Measurements from ENCODE around the gene METTL1. TPM values are rescaled to one million over a fixed set of nuclear protein-coding genes. Genes with fewer than 3 reads are reported as not detected.

Gene METTL1
- polyA plus RNA-seq, 3 donors from 2014 or later: 3.5 to 11.8 (median 6.7) TPM

GRCh38 chr12:57752668-57753000 is 19.3 kb downstream of the METTL1 start:
- peaks cover 6 to 13% (median 11%) of the 10 kb centered on the region in 3 donors for H3K27me3 Mint-ChIP-seq (ENCODE audit: low read depth in 3 of 3)
- no peaks in the 10 kb centered on the region for H3K9me3 Mint-ChIP-seq
- H3K27ac Mint-ChIP-seq: peak overlapping the region; percentile 89 to 99 (median 96)
- H3K36me3 Mint-ChIP-seq: peaks cover 0 to 12% (median 4%) of the 10 kb centered on the region in 3 donors
- DNase-seq: no peak
- peak overlapping the region; percentile 87 to 95 (median 87) for H3K4me3 Mint-ChIP-seq
- H3K4me1 Mint-ChIP-seq: peaks cover 53 to 60% of the 10 kb centered on the region in 2 donors

GRCh38 chr12:57751788-57752667 is 19.9 kb downstream of the METTL1 start, which contains the start of gene CDK4:
CDK4 (minus strand) TSS chr12:57752310; CDS start chr12:57751717, 593 bp downstream.
- H3K9me3 Mint-ChIP-seq: no peaks in the 10 kb centered on the region
- peak within 1 kb of the TSS; percentile 89 to 99 (median 96) for H3K27ac Mint-ChIP-seq
- H3K4me3 Mint-ChIP-seq: peak within 1 kb of the TSS; percentile 87 to 95 (median 87)
- DNase-seq: peak; percentile 98 to 99 (median 98)
- H3K36me3 Mint-ChIP-seq: peaks cover 4 to 15% (median 4%) of the 10 kb centered on the region in 3 donors
- H3K4me1 Mint-ChIP-seq: peaks cover 51 to 64% of the 10 kb centered on the region in 2 donors
- peaks cover 6 to 13% (median 11%) of the 10 kb centered on the region in 3 donors for H3K27me3 Mint-ChIP-seq (ENCODE audit: low read depth in 3 of 3)

GRCh38 chr12:57751432-57751787 is 20.5 kb downstream of the METTL1 start:
- Mint-ChIP-seq H3K36me3 (peaks cover 4 to 15% (median 4%) of the 10 kb centered on the region in 3 donors), H3K4me1 (peaks cover 48 to 64% of the 10 kb centered on the region in 2 donors), H3K4me3 (peak overlapping the region; percentile 87 to 95 (median 87))

GRCh38 chr12:57750561-57751431 is 21.1 kb downstream of the METTL1 start:
- H3K9me3 Mint-ChIP-seq: no peaks in the 10 kb centered on the region
- peaks cover 6 to 11% (median 9%) of the 10 kb centered on the region in 3 donors for H3K27me3 Mint-ChIP-seq (ENCODE audit: low read depth in 3 of 3)
- H3K27ac Mint-ChIP-seq: peak overlapping the region; percentile 89 to 99 (median 96)
- peaks cover 50 to 65% of the 10 kb centered on the region in 2 donors for H3K4me1 Mint-ChIP-seq
- peak overlapping the region; percentile 87 to 95 (median 87) for H3K4me3 Mint-ChIP-seq
- no peak for DNase-seq
- H3K36me3 Mint-ChIP-seq: peaks cover 4 to 15% (median 4%) of the 10 kb centered on the region in 3 donors

More at GRCh38 chr12:57751432-57751787, 20.5 kb downstream of the METTL1 start:
- Mint-ChIP-seq H3K9me3 (no peaks in the 10 kb centered on the region), H3K27me3 (ENCODE audit: low read depth in 3 of 3) (peaks cover 6 to 11% (median 9%) of the 10 kb centered on the region in 3 donors), H3K27ac (peak overlapping the region; percentile 89 to 99 (median 96))
- DNase-seq: no peak

GRCh38 chr12:57749061-57749460 is 22.8 kb downstream of the METTL1 start:
- Mint-ChIP-seq H3K27me3 (ENCODE audit: low read depth in 3 of 3) (peaks cover 6 to 23% (median 21%) of the 10 kb centered on the region in 3 donors), H3K27ac (peak overlapping the region in 3 of 6 donors; percentile 29 to 40 (median 35)), H3K36me3 (peaks cover 4 to 15% (median 4%) of the 10 kb centered on the region in 3 donors), H3K9me3 (no peaks in the 10 kb centered on the region), H3K4me1 (peaks cover 59 to 74% of the 10 kb centered on the region in 2 donors), H3K4me3 (no peak overlapping the region)
- no peak for DNase-seq

GRCh38 chr12:57746025-57746424 is 25.9 kb downstream of the METTL1 start:
- Mint-ChIP-seq H3K27ac (peak overlapping the region; percentile 94 to 99 (median 98)), H3K4me1 (peaks cover 51 to 67% of the 10 kb centered on the region in 2 donors), H3K36me3 (peaks cover 4 to 15% (median 4%) of the 10 kb centered on the region in 3 donors), H3K27me3 (ENCODE audit: low read depth in 3 of 3) (peaks cover 4 to 24% (median 23%) of the 10 kb centered on the region in 3 donors), H3K4me3 (peak overlapping the region; percentile 88 to 98 (median 90)), H3K9me3 (no peaks in the 10 kb centered on the region)
- DNase-seq: no peak

- Mint-ChIP-seq H3K4me3 (peak overlapping the region; percentile 88 to 98 (median 90)), H3K9me3 (no peaks in the 10 kb centered on the region), H3K36me3 (peaks cover 4 to 15% (median 4%) of the 10 kb centered on the region in 3 donors), H3K27ac (peak overlapping the region; percentile 94 to 99 (median 98)), H3K27me3 (ENCODE audit: low read depth in 3 of 3) (peaks cover 8 to 29% (median 27%) of the 10 kb centered on the region in 3 donors), H3K4me1 (peaks cover 55 to 67% of the 10 kb centered on the region in 2 donors)
- no peak for DNase-seq
These were observed 26.4 kb downstream of the METTL1 start for GRCh38 chr12:57745485-57745881.

GRCh38 chr12:57744777-57745484 is 27.0 kb downstream of the METTL1 start, which contains the start of gene TSPAN31:
TSPAN31 (plus strand) TSS chr12:57745039; CDS start chr12:57745155, 116 bp downstream.
- Mint-ChIP-seq H3K4me1 (peaks cover 56 to 67% of the 10 kb centered on the region in 2 donors), H3K9me3 (no peaks in the 10 kb centered on the region), H3K27ac (peak within 1 kb of the TSS; percentile 94 to 99 (median 98)), H3K36me3 (peaks cover 4 to 15% (median 4%) of the 10 kb centered on the region in 3 donors), H3K27me3 (ENCODE audit: low read depth in 3 of 3) (peaks cover 8 to 29% (median 28%) of the 10 kb centered on the region in 3 donors), H3K4me3 (peak within 1 kb of the TSS; percentile 88 to 98 (median 90))
- DNase-seq: peak; percentile 94 to 95 (median 94)

- peaks cover 4 to 14% (median 6%) of the 10 kb centered on the region in 3 donors for H3K36me3 Mint-ChIP-seq
- DNase-seq: peak; percentile 77 to 82 (median 80)
- H3K27me3 Mint-ChIP-seq (ENCODE audit: low read depth in 3 of 3): peaks cover 8 to 29% (median 28%) of the 10 kb centered on the region in 3 donors
- peak overlapping the region; percentile 88 to 98 (median 90) for H3K4me3 Mint-ChIP-seq
- no peaks in the 10 kb centered on the region for H3K9me3 Mint-ChIP-seq
- H3K27ac Mint-ChIP-seq: peak overlapping the region; percentile 94 to 99 (median 98)
- H3K4me1 Mint-ChIP-seq: peaks cover 62 to 72% of the 10 kb centered on the region in 2 donors
These were observed 27.6 kb downstream of the METTL1 start for GRCh38 chr12:57744194-57744776.

GRCh38 chr12:57743769-57744168 is 28.1 kb downstream of the METTL1 start:
- H3K27ac Mint-ChIP-seq: peak overlapping the region; percentile 94 to 99 (median 98)
- no peak for DNase-seq
- H3K4me1 Mint-ChIP-seq: peaks cover 66 to 77% of the 10 kb centered on the region in 2 donors
- no peaks in the 10 kb centered on the region for H3K9me3 Mint-ChIP-seq
- peaks cover 4 to 10% (median 9%) of the 10 kb centered on the region in 3 donors for H3K36me3 Mint-ChIP-seq
- peaks cover 8 to 29% (median 28%) of the 10 kb centered on the region in 3 donors for H3K27me3 Mint-ChIP-seq (ENCODE audit: low read depth in 3 of 3)
- H3K4me3 Mint-ChIP-seq: peak overlapping the region; percentile 88 to 98 (median 90)

GRCh38 chr12:57741844-57742738 is 29.8 kb downstream of the METTL1 start:
- Mint-ChIP-seq H3K27ac (peak overlapping the region; percentile 94 to 99 (median 98)), H3K4me3 (peak overlapping the region; percentile 86 to 96 (median 89)), H3K36me3 (peaks cover 0 to 6% (median under 1%) of the 10 kb centered on the region in 3 donors), H3K4me1 (peaks cover 66 to 73% of the 10 kb centered on the region in 2 donors), H3K27me3 (ENCODE audit: low read depth in 3 of 3) (peaks cover 8 to 28% (median 27%) of the 10 kb centered on the region in 3 donors), H3K9me3 (no peaks in the 10 kb centered on the region)
- DNase-seq: peak; percentile 82 to 83 (median 82)
